ENCODE results near the gene IL17RE. TPM values are rescaled to one million over a fixed set of nuclear protein-coding genes. Genes with fewer than 3 reads are reported as not detected.

The IL17RE gene
- polyA plus RNA-seq, 1 donor from 2014 or later = 0.52 TPM

DNA sequence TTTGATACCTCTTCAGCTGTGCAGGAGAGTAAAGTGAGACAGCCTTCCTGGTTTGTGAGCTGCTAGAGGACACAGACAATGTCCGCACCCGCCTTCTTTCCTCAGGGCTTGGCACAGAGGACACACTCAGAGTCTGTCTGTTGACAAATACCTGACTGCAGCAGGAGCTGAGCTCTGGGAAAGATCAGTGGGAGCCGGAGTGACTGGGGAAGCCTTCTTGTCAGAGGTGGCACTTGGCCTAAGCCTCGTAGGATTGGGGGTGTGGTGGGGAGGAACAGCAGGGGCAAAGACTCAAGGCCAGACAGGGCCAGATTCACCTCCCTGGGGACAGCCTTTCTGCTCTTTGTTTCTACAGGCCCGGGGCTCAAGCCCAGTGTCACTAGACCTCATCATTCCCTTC lies 11.0 kb downstream of the IL17RE start:
- peaks cover 16% of the 10 kb centered on the region for H3K27me3 ChIP-seq (ENCODE audit: insufficient read depth, low read depth, low read length)
- no peak for TF ChIP-seq RAD21 (conservative IDR thresholded peaks at IDR 0.05)
- TF ChIP-seq MXI1 (conservative IDR thresholded peaks at IDR 0.05; ENCODE audit: poor library complexity, severe bottlenecking) = no peak
- no peak for TF ChIP-seq TAF1 (IDR thresholded peaks at IDR 0.05; ENCODE audit: low read depth)
- no peak for TF ChIP-seq REST (IDR thresholded peaks at IDR 0.05; ENCODE audit: borderline replicate concordance)
- TF ChIP-seq EZH2 (IDR thresholded peaks at IDR 0.05; ENCODE audit: borderline replicate concordance, insufficient read depth, low read length, poor library complexity, severe bottlenecking) = no peak
- TF ChIP-seq POLR2AphosphoS5 (IDR thresholded peaks at IDR 0.05) = no peak
- no peak for TF ChIP-seq EP300 (conservative IDR thresholded peaks at IDR 0.05; ENCODE audit: poor library complexity, severe bottlenecking)
- TF ChIP-seq SMC3 (conservative IDR thresholded peaks at IDR 0.05; ENCODE audit: poor library complexity) = no peak
- TF ChIP-seq CTCF (IDR thresholded peaks at IDR 0.05; ENCODE audit: poor library complexity, severe bottlenecking) = no peak
- no peak overlapping the region for H3K4me3 ChIP-seq (ENCODE audit: low read length)
- H3F3A ChIP-seq (ENCODE audit: insufficient read depth, low read length, poor library complexity, severe bottlenecking) = no peaks in the 10 kb centered on the region
- no peak overlapping the region for H3K9ac ChIP-seq (ENCODE audit: low read length)
- H3K9me2 ChIP-seq (ENCODE audit: insufficient read depth, low read length) = no peaks in the 10 kb centered on the region
- no peaks in the 10 kb centered on the region for H3K36me3 ChIP-seq (ENCODE audit: insufficient read depth, low read length)
- H3K79me2 ChIP-seq (replicated peaks; ENCODE audit: insufficient read depth, low read length) = no peaks in the 10 kb centered on the region
- H3K9me3 ChIP-seq (ENCODE audit: low read length) = no peaks in the 10 kb centered on the region
- no peak overlapping the region for H2AFZ ChIP-seq (ENCODE audit: low read depth, low read length)
- H3K27ac ChIP-seq (ENCODE audit: low read length) = no peak overlapping the region
- H3K4me2 ChIP-seq (ENCODE audit: low read length) = no peak overlapping the region
- H4K20me1 ChIP-seq (ENCODE audit: insufficient read depth) = no peaks in the 10 kb centered on the region

DNA sequence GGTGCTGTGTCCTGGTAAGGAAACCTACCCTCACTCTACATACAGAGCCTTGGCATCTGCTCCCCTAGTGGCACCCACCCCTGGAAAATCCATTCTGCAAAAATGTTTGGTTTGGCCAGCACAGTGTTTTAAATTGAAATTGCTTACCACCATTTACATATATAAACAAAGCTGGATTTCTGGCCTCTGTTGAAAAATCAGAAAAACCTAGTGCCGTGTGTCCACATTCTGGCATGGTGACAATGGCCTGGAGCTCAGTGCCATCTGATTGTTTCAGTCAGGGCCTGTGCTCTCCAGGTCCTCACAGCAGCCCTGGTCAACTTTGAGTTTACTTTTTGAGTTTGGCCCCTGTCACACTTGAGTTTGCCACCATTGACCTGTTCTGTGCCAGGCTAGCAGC lies 11.4 kb downstream of the IL17RE start:
- Histone ChIP-seq H3K4me2 (ENCODE audit: low read length) (no peak overlapping the region), H2AFZ (ENCODE audit: low read depth, low read length) (no peak overlapping the region), H3F3A (ENCODE audit: insufficient read depth, low read length, poor library complexity, severe bottlenecking) (no peaks in the 10 kb centered on the region), H3K36me3 (ENCODE audit: insufficient read depth, low read length) (no peaks in the 10 kb centered on the region), H4K20me1 (ENCODE audit: insufficient read depth) (no peaks in the 10 kb centered on the region), H3K27ac (ENCODE audit: low read length) (no peak overlapping the region), H3K9me3 (ENCODE audit: low read length) (no peaks in the 10 kb centered on the region), H3K4me3 (ENCODE audit: low read length) (no peak overlapping the region), H3K79me2 (replicated peaks; ENCODE audit: insufficient read depth, low read length) (no peaks in the 10 kb centered on the region), H3K9ac (ENCODE audit: low read length) (no peak overlapping the region), H3K27me3 (ENCODE audit: insufficient read depth, low read depth, low read length) (peaks cover 16% of the 10 kb centered on the region), H3K9me2 (ENCODE audit: insufficient read depth, low read length) (no peaks in the 10 kb centered on the region)
- no peak for TF ChIP-seq CTCF (IDR thresholded peaks at IDR 0.05; ENCODE audit: poor library complexity, severe bottlenecking)
- no peak for TF ChIP-seq EZH2 (IDR thresholded peaks at IDR 0.05; ENCODE audit: borderline replicate concordance, insufficient read depth, low read length, poor library complexity, severe bottlenecking)
- no peak for TF ChIP-seq EP300 (conservative IDR thresholded peaks at IDR 0.05; ENCODE audit: poor library complexity, severe bottlenecking)
- no peak for TF ChIP-seq RAD21 (conservative IDR thresholded peaks at IDR 0.05)
- TF ChIP-seq MXI1 (conservative IDR thresholded peaks at IDR 0.05; ENCODE audit: poor library complexity, severe bottlenecking) = no peak
- no peak for TF ChIP-seq POLR2AphosphoS5 (IDR thresholded peaks at IDR 0.05)
- no peak for TF ChIP-seq SMC3 (conservative IDR thresholded peaks at IDR 0.05; ENCODE audit: poor library complexity)
- TF ChIP-seq TAF1 (IDR thresholded peaks at IDR 0.05; ENCODE audit: low read depth) = no peak

Measured in neural cell (in vitro differentiated cells).